Fibroblast of pulmonary artery (primary cell): ENCODE results near the gene PYGB.

ENCODE experiments used
- DNase-seq: peaks from one replicate; pipeline ENCODE4 v3.0.0-alpha.2; 2010; ENCODE audit warnings: low read depth
- H3K4me3 ChIP-seq: replicated peaks from 2 replicates; pipeline ENCODE4 v1.5.1; 2011; ENCODE audit warnings: low read depth, mild to moderate bottlenecking, control low read depth, low read length, moderate library complexity
- TF ChIP-seq, protein P1 (sequence below): IDR thresholded peaks from 2 replicates; pipeline ENCODE4 v1.5.1; 2011; ENCODE audit warnings: mild to moderate bottlenecking, control low read depth, low read length, inconsistent platforms; ENCODE audit errors: missing control alignments

The PYGB gene

DNA sequence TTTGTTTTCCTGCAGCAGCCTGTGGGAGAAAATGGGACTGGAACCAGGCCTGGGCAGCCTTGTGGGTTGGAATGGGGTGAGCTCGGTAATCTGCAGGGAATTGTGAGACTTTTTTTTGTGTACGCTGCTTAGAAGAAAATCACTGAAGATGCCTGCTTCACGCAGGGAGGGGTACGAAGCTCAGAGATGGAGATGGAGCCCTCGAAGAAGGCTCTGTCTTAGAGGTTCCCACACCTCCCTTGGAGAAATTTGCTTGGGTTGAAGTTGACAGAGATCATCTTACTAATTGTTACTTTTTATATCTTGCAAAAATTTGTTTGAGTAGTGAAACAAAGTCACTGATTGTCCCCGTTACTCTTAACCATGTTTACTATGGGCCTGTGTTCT is 894 bp downstream of the PYGB start:
- TF ChIP-seq, protein P1, sequence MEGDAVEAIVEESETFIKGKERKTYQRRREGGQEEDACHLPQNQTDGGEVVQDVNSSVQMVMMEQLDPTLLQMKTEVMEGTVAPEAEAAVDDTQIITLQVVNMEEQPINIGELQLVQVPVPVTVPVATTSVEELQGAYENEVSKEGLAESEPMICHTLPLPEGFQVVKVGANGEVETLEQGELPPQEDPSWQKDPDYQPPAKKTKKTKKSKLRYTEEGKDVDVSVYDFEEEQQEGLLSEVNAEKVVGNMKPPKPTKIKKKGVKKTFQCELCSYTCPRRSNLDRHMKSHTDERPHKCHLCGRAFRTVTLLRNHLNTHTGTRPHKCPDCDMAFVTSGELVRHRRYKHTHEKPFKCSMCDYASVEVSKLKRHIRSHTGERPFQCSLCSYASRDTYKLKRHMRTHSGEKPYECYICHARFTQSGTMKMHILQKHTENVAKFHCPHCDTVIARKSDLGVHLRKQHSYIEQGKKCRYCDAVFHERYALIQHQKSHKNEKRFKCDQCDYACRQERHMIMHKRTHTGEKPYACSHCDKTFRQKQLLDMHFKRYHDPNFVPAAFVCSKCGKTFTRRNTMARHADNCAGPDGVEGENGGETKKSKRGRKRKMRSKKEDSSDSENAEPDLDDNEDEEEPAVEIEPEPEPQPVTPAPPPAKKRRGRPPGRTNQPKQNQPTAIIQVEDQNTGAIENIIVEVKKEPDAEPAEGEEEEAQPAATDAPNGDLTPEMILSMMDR, result no peak
- DNase-seq, result peak; percentile 53
- H3K4me3 ChIP-seq, result peak overlapping the region; percentile 81

DNA sequence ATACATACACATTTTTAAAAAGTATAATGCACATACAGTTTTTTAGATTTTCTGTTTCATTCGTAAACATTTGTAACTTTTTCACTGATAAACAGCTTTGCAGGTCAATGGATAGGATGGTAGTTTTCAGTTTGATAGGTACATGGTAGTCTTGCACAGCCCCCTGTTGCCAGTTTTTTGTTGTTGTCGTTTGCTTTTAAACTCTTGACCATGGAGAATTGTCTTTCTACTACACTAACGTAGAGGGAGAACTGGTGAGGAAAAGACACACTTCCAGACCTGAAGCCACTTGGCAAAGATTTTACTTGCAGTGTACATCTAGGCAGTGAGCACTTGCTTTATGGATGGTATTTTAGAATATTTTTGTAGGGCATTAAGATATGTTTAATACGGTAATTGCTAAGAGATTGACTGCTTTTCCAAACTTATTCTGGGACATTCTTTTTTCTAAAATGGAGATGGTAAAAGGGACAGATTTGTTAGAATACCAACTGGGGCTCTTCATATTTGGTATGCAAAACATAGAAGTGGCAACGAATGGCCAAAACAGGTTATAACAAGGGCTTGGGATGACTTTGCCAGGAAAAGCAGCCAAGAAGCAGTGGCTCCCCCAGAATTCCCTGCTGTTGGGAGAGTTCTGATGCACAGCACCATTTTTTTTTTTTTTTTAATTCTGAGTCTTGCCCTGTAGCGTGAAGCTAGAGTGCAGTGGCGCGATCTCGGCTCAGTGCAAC is 1.5 kb downstream of the PYGB start:
- TF ChIP-seq, protein P1, result peak; percentile 5
- peak; percentile 31 for DNase-seq
- H3K4me3 ChIP-seq, result peak overlapping the region; percentile 81

DNA sequence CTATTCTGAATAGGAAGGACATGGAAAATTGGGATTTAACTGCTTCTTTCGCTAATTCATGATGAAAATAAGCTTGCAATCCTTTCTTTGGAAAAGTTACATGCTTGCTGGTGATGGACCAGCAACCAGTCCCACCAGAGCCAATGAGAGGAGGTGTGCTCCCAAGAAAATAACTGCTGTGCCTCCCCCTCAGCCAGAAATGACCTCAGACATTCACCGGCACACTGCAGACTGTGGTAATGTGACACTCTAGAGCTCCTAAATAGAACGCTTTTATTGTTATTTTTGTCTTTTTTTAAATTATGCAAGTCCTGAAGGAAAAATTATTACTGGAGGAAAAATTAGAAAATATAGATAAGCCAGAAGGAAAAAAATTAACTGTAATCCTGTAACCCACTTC is 2.6 kb downstream of the PYGB start:
- TF ChIP-seq, protein P1, result no peak
- H3K4me3 ChIP-seq, result peak overlapping the region; percentile 2
- no peak for DNase-seq

DNA sequence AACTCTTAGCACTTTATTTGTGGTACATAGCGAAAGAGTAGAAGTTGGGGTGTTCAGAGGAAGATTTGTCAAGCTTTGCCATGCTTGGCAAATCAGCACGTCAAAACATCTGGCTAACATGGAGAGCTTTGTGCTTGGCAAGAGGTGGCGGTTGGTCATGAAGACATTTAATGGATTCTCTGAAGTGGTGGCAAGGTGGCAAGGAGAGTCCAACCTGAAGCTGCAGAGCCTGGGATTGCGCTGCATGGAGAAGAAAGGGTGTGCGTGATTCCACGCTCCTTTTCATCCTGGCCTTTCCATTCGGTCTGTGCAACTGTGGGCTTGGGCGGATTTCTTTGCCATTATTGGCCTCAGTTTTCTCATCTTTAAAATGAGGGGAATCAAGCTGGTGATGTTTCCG is 3.1 kb downstream of the PYGB start:
- no peak overlapping the region for H3K4me3 ChIP-seq
- TF ChIP-seq, protein P1, result no peak

DNA sequence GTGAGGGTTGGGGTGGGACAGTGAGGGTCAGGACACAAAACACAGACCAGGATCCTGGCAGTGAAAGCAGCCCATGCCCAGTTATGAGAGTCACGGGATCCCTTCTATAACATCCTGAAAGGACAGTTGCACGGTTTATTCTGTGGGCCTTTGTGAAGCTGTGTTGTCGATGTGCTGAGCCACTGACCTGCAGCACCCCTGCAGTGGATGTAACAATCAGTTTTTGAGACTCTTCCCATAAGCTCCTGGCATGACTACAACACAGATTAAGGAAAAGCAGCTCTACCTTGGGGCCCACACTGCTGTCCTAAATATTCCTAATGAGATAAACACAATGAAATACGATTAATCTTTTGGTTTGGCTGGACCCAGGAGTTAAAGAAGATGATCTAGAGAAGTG is 3.7 kb downstream of the PYGB start:
- no peak overlapping the region for H3K4me3 ChIP-seq
- TF ChIP-seq, protein P1, result no peak
- DNase-seq, result no peak

More for the DNA sequence above, 3.1 kb downstream of the PYGB start:
- no peak for DNase-seq

DNA sequence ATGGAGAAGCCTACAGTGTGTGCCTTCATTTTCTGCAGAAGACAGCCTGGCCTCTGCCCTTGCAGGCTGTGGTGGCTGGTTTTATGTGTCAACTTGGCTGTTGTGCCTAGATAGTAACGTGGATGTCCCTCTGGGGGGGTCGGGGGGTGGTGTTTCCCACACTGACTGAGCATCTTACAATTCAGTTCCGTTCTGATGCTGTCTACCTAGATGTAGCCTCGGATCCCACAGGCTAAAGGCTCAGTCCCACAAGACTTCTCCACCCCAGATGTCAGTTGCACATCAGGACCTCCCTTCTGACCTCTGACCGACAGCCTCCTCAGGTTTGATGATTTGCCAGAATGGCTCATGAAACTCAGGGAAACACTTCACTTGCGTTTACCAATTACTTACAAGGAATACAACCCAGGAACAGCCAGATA is 4.4 kb downstream of the PYGB start:
- TF ChIP-seq, protein P1, result no peak
- DNase-seq, result no peak
- H3K4me3 ChIP-seq, result no peak overlapping the region
